Keratinocyte (primary cell): Measurements from ENCODE around the gene CD180.

Experiments used
- CTCF ChIP-seq, 3 experiments: IDR thresholded peaks in 1 of 3; conservative IDR thresholded peaks in 1 of 3; optimal IDR thresholded peaks in 1 of 3; 2 replicates in 2 of 3; 3 replicates in 1 of 3; pipeline versions ENCODE3 to v1.5.1; 2011; ENCODE audit warnings: low read length in 3 of 3, mild to moderate bottlenecking in 3 of 3, moderate library complexity in 2 of 3, control low read depth in 1 of 3, inconsistent platforms in 1 of 3; ENCODE audit not compliant: insufficient read depth in 2 of 3; ENCODE audit errors: extremely low read depth in 1 of 3
- EZH2 ChIP-seq: IDR thresholded peaks from one replicate; pipeline ENCODE4 v1.6.1; 2012; ENCODE audit warnings: inconsistent platforms, mild to moderate bottlenecking, low read length, moderate library complexity

- TF ChIP-seq CTCF (optimal IDR thresholded peaks at IDR 0.05 in 1 of 3, IDR thresholded peaks at IDR 0.05 in 1 of 3, conservative IDR thresholded peaks at IDR 0.05 in 1 of 3; ENCODE audit: extremely low read depth in 1 of 3, insufficient read depth in 2 of 3, low read length in 3 of 3) (no peak), EZH2 (no peak)
Observed at GRCh38 chr5:67178966-67179365, 17.6 kb downstream of the CD180 start.
